K562 (cell line): ENCODE measurements around the gene CREB5. TPM values are rescaled to one million over a fixed set of nuclear protein-coding genes. Genes with fewer than 3 reads are reported as not detected.
A peak's percentile ranks its signal among the peaks of the same experiment; 100 is the strongest.

ENCODE experiments used
- ATAC-seq: fragments of 200-7000 bp; cut with Tn5 transposase; 3 replicates; pipeline ENCODE4 v1.9.1; 2020; ENCODE audit warnings: moderate library complexity
- BruUV-seq: library from RNA; stranded (reverse); fragments of 400-500 nt; replicated peaks from 2 replicates; lab custom pipeline; 2021; lab: Mats Ljungman, UMichigan
- CTCF ChIA-PET: fragments of 300-600 bp; formaldehyde crosslinking; extraction: SDS; loops from one replicate; lab custom pipeline; 2021; ENCODE audit warnings: low intra/inter-chr PET ratio; lab: Yijun Ruan, JAX
- POLR2A ChIA-PET: fragments of 300-600, 350-650 bp; sonication (Branson Sonifier 250); formaldehyde crosslinking; extraction: SDS; loops from one replicate; lab custom pipeline; 2021; ENCODE audit warnings: antibody characterized with exemption, inconsistent platforms; lab: Yijun Ruan, JAX
- DNase-seq, 4 experiments: peaks; one replicate each; pipeline versions ENCODE4 v3.0.0 to v3.0.0-alpha.2; 2011 to 2018; ENCODE audit warnings: low spot score in 3 of 4, mixed read lengths in 3 of 4; ENCODE audit errors: extremely low read depth in 1 of 4
- FAIRE-seq: peaks from 2 replicates; lab custom pipeline; 2011; peaks lifted over from hg19 to GRCh38; lab: Jason Lieb, UNC
- H2AFZ ChIP-seq: 2 replicates; pipeline ENCODE4 v1.6.0; 2011; ENCODE audit warnings: low read depth, low read length, control low read depth, inconsistent platforms
- H3K27ac ChIP-seq: fragments of 200-600 bp; 3 replicates; pipeline ENCODE4 v1.8.0; 2011; ENCODE audit warnings: low read depth, mild to moderate bottlenecking, control low read depth, inconsistent platforms, low read length, moderate library complexity, mixed read lengths; ENCODE audit errors: extremely low read depth
- H3K27me3 ChIP-seq, 2 experiments: fragments of 300-600 bp in 1 of 2; 2 replicates in 1 of 2; 3 replicates in 1 of 2; pipeline versions ENCODE4 v1.6.0 to v1.8.0; 2011; ENCODE audit warnings: inconsistent platforms in 2 of 2, low read length in 2 of 2, mild to moderate bottlenecking in 1 of 2, mixed read lengths in 1 of 2, moderate library complexity in 1 of 2; ENCODE audit not compliant: control insufficient read depth in 2 of 2, insufficient read depth in 2 of 2
- H3K36me3 ChIP-seq: fragments of 300-600 bp; 3 replicates; pipeline ENCODE4 v1.8.0; 2011; ENCODE audit warnings: mild to moderate bottlenecking, low read length, inconsistent platforms; ENCODE audit not compliant: control insufficient read depth, insufficient read depth
- H3K4me1 ChIP-seq, 2 experiments: fragments of 200-600 bp in 1 of 2; replicated peaks in 1 of 2; 2 replicates in 1 of 2; 3 replicates in 1 of 2; pipeline versions ENCODE4 v1.5.1 to v1.8.0; 2011; ENCODE audit warnings: inconsistent platforms in 2 of 2, low read length in 2 of 2, mild to moderate bottlenecking in 1 of 2, mixed read lengths in 1 of 2, moderate library complexity in 1 of 2; ENCODE audit not compliant: control insufficient read depth in 2 of 2, insufficient read depth in 2 of 2
- H3K4me2 ChIP-seq: 2 replicates; pipeline ENCODE4 v1.6.1; 2011; ENCODE audit warnings: low read length, control low read depth, inconsistent platforms, mixed read lengths; ENCODE audit not compliant: insufficient read depth
- H3K4me3 ChIP-seq: fragments of 200-600 bp; sonication (generic), shearing (Covaris generic); 2 replicates; pipeline ENCODE4 v1.5.1; 2016; ENCODE audit warnings: control low read depth, inconsistent platforms
- H3K79me2 ChIP-seq: fragments of 200-600 bp; 3 replicates; pipeline ENCODE4 v1.8.0; 2011; ENCODE audit warnings: low read length, inconsistent platforms; ENCODE audit not compliant: control insufficient read depth, insufficient read depth
- H3K9ac ChIP-seq, 2 experiments: 2 replicates each; pipeline versions ENCODE4 v1.6.0 to v1.6.1; 2011; ENCODE audit warnings: low read depth in 2 of 2, low read length in 2 of 2, control low read depth in 1 of 2, inconsistent platforms in 1 of 2, mild to moderate bottlenecking in 1 of 2, mixed read lengths in 1 of 2; ENCODE audit not compliant: insufficient read depth in 1 of 2
- H3K9me1 ChIP-seq: one replicate; pipeline ENCODE4 v1.6.0; 2011; ENCODE audit warnings: inconsistent platforms, mild to moderate bottlenecking, low read length, moderate library complexity; ENCODE audit not compliant: control insufficient read depth, insufficient read depth
- H3K9me3 ChIP-seq: replicated peaks from 2 replicates; pipeline ENCODE4 v1.5.1; 2011; ENCODE audit warnings: low read depth, low read length, inconsistent platforms; ENCODE audit not compliant: control insufficient read depth, insufficient read depth
- H4K20me1 ChIP-seq: replicated peaks from 2 replicates; pipeline ENCODE4 v1.6.1; 2011; ENCODE audit warnings: low read length, inconsistent platforms, mixed read lengths; ENCODE audit not compliant: control insufficient read depth, insufficient read depth
- FOS ChIP-seq: IDR thresholded peaks from 3 replicates; pipeline ENCODE4 v1.6.1; 2011; ENCODE audit not compliant: insufficient read length; ENCODE audit errors: extremely low read depth
- GABPB1 ChIP-seq: sonication (generic); formaldehyde crosslinking; IDR thresholded peaks from 2 replicates; pipeline ENCODE4 v1.8.0; 2022; ENCODE audit warnings: mild to moderate bottlenecking, missing genetic modification reagents
- LARP7 ChIP-seq: fragments of 450-650 bp; IDR thresholded peaks from 2 replicates; pipeline ENCODE4 v1.6.1; 2016
- MIER1 ChIP-seq: fragments of 450-650 bp; IDR thresholded peaks from 2 replicates; pipeline ENCODE4 v1.6.1; 2016; ENCODE audit warnings: antibody characterized with exemption, mild to moderate bottlenecking, low read depth
- MTF1 ChIP-seq: fragments of 250-450 bp; sonication (Bioruptor Pico); IDR thresholded peaks from 2 replicates; pipeline ENCODE4 v1.9.0; 2021; ENCODE audit warnings: moderate library complexity, mild to moderate bottlenecking, inconsistent platforms, borderline replicate concordance
- PTBP1 ChIP-seq: fragments of 200-400 bp; formaldehyde crosslinking; IDR thresholded peaks from 2 replicates; pipeline ENCODE4 v1.6.1; 2017; ENCODE audit warnings: low read depth, low read length
- RBBP5 ChIP-seq: fragments of 200-600 bp; sonication (generic); IDR thresholded peaks from 2 replicates; pipeline ENCODE4 v1.6.1; 2012; ENCODE audit warnings: borderline replicate concordance, mild to moderate bottlenecking, low read length, control low read depth, inconsistent platforms; ENCODE audit not compliant: insufficient read depth, poor library complexity, severe bottlenecking
- U2AF1 ChIP-seq: fragments of 200-400 bp; formaldehyde crosslinking; optimal IDR thresholded peaks from 2 replicates; pipeline ENCODE3; 2017; ENCODE audit warnings: mild to moderate bottlenecking, low read depth, low read length, moderate library complexity
- YY1 ChIP-seq, 3 experiments: IDR thresholded peaks; 2 replicates each; pipeline ENCODE4 v1.6.1; 2011; ENCODE audit warnings: low read length in 2 of 3, mild to moderate bottlenecking in 2 of 3, moderate library complexity in 2 of 3, borderline replicate concordance in 1 of 3, control low read depth in 1 of 3, low read depth in 1 of 3; ENCODE audit not compliant: insufficient read depth in 3 of 3, insufficient replicate concordance in 2 of 3, control insufficient read depth in 1 of 3, insufficient read length in 1 of 3; ENCODE audit errors: extremely low read depth in 1 of 3
- ZFP30 ChIP-seq: fragments of 250-450 bp; sonication (Bioruptor Pico); IDR thresholded peaks from 2 replicates; pipeline ENCODE4 v1.8.0; 2022; ENCODE audit warnings: moderate library complexity, mild to moderate bottlenecking, inconsistent platforms, borderline replicate concordance
- ZNF140 ChIP-seq: fragments of 250-450 bp; sonication (Bioruptor Pico); IDR thresholded peaks from 2 replicates; pipeline ENCODE4 v1.8.0; 2021; ENCODE audit warnings: moderate library complexity, mild to moderate bottlenecking, inconsistent platforms
- ZNF316 ChIP-seq: fragments of 450-650 bp; IDR thresholded peaks from 2 replicates; pipeline ENCODE4 v1.6.1; 2016
- WGBS: fragments of 100-300 bp; shearing (Covaris generic); methylation state at CpG from one replicate; pipeline ENCODE4 v1.1.6; 2016; ENCODE audit warnings: low coverage, mixed read lengths; ENCODE audit not compliant: insufficient coverage; ENCODE audit errors: missing lambda C conversion rate; 5-methylcytosine and 5-hydroxymethylcytosine counted together
- in situ Hi-C: fragments of 300-500 bp; cut with MboI; formaldehyde crosslinking; loops from 4 replicates; pipeline ENCODE4 v1.15.0; 2018; ENCODE audit warnings: inconsistent platforms, mixed read lengths
- intact Hi-C: fragments of 100-400 bp; cut with micrococcal nuclease; formaldehyde crosslinking; loops from 2 replicates; pipeline ENCODE4 v1.14.2; 2022
- polyA plus RNA-seq, 8 experiments: library from polyadenylated mRNA; depleted of rRNA in 4 of 8; stranded (reverse) in 5 of 8; unstranded in 3 of 8; fragments of >200 nt; fragmentation: Nextera tagmentation in 2 of 8; fragmentation: Illumina TruSeq in 1 of 8; extraction: Ambion mirVana in 2 of 8; extraction: Trizol in 1 of 8; gene quantifications; 2 replicates each; pipeline versions ENCODE4 v1.2.1 to v1.2.3, GENCODE V29; 2011 to 2014; ENCODE audit warnings: inconsistent platforms in 1 of 8, missing spikeins in 1 of 8
- total RNA-seq, 7 experiments: library from RNA; depleted of rRNA in 6 of 7; stranded (reverse); fragments of >200 nt in 6 of 7; fragmentation: Illumina TruSeq in 2 of 7; extraction: Trizol in 2 of 7; gene quantifications; 2 replicates each; pipeline versions ENCODE4 v1.2.1 to v1.2.3, GENCODE V29; 2011 to 2021; ENCODE audit warnings: low replicate concordance in 1 of 7
- TF ChIP-seq, protein P1 (sequence below), 3 experiments: IDR thresholded peaks in 2 of 3; conservative IDR thresholded peaks in 1 of 3; 2 replicates each; pipeline ENCODE4 v1.5.1; 2011 to 2012; ENCODE audit warnings: low read length in 3 of 3, mild to moderate bottlenecking in 3 of 3, control low read depth in 2 of 3, improper control_type of control experiment in 1 of 3, inconsistent platforms in 1 of 3, low read depth in 1 of 3, mixed read lengths in 1 of 3, moderate library complexity in 1 of 3; ENCODE audit not compliant: insufficient read depth in 2 of 3

The CREB5 gene
- total and polyA plus RNA-seq, 9 of the 15 experiments (the other 6 are each of a cell fraction or from before 2014, with no cell fraction given) = 0.33 to 6.4 (median 1.8) TPM

- no peak for DNase-seq
- 6% methylated on average over 1 of the region's 1 CpG for WGBS
- in situ Hi-C loops = no loop called here
- H3K9me3 ChIP-seq = no peaks in the 10 kb centered on the region
- no peak overlapping the region for H3K4me3 ChIP-seq
- BruUV-seq = no TSS peak
- POLR2A ChIA-PET = no interaction called here
- H3K9me1 ChIP-seq = no peaks in the 10 kb centered on the region
- no peak for TF ChIP-seq LARP7
- no peak for TF ChIP-seq ZFP30 (CRISPR knock-in tag)
- TF ChIP-seq PTBP1 = no peak
- no peak for TF ChIP-seq ZNF316
- no peak for TF ChIP-seq MTF1
- TF ChIP-seq ZNF140 (CRISPR knock-in tag) = no peak
- no peak for TF ChIP-seq GABPB1
- no peak for TF ChIP-seq FOS
- no peaks in the 10 kb centered on the region for H4K20me1 ChIP-seq
- intact Hi-C loops = no loop called here
- H3K4me1 ChIP-seq = no peaks in the 10 kb centered on the region
- no peak overlapping the region for H2AFZ ChIP-seq
- H3K9ac ChIP-seq = no peak overlapping the region
- H3K27ac ChIP-seq = no peak overlapping the region
- CTCF ChIA-PET = no interaction called here
- no peak for ATAC-seq
- no peaks in the 10 kb centered on the region for H3K36me3 ChIP-seq
- no peak for FAIRE-seq
- H3K79me2 ChIP-seq = no peaks in the 10 kb centered on the region
- H3K27me3 ChIP-seq = no peaks in the 10 kb centered on the region
- H3K4me2 ChIP-seq = no peak overlapping the region
Observed at GRCh38 chr7:28837216-28837615, 424.9 kb downstream of the CREB5 start.

DNA sequence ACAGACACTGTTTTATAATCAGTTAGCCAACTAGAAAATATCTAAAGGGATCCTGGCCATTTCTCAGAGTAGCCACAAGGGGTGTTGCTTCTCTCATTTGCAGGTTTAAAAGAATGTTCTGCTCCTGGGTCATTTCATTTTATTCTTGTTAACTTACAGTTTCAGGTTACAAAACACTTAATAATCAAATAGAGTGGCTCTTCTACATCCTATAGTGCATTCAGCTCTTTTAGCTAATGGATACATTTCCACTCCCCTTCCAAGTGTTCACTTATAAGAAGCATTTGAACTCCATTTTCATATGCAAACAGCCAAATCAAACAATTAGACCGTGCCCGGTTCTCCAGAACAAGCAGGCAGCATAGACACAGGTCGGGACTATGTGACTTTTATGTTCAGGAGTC, 428.3 kb downstream of the CREB5 start:
- no peaks in the 10 kb centered on the region; a peak in 1 of 5 replicates for H3K27me3 ChIP-seq
- H4K20me1 ChIP-seq = no peaks in the 10 kb centered on the region
- no peak for ATAC-seq
- no peak overlapping the region for H3K9ac ChIP-seq
- no peaks in the 10 kb centered on the region for H3K36me3 ChIP-seq
- H3K4me3 ChIP-seq = no peak overlapping the region
- no peak for FAIRE-seq
- no peaks in the 10 kb centered on the region for H3K9me3 ChIP-seq
- ChIA-PET POLR2A (no interaction called here), CTCF (no interaction called here)
- intact Hi-C loops (no loop called here), in situ Hi-C loops (no loop called here)
- no peak overlapping the region for H3K4me2 ChIP-seq
- DNase-seq = peak in 1 of 4 experiments; percentile 11
- TF ChIP-seq U2AF1 = no peak
- TF ChIP-seq RBBP5 = no peak
- TF ChIP-seq MIER1 = no peak
- TF ChIP-seq, protein P1, sequence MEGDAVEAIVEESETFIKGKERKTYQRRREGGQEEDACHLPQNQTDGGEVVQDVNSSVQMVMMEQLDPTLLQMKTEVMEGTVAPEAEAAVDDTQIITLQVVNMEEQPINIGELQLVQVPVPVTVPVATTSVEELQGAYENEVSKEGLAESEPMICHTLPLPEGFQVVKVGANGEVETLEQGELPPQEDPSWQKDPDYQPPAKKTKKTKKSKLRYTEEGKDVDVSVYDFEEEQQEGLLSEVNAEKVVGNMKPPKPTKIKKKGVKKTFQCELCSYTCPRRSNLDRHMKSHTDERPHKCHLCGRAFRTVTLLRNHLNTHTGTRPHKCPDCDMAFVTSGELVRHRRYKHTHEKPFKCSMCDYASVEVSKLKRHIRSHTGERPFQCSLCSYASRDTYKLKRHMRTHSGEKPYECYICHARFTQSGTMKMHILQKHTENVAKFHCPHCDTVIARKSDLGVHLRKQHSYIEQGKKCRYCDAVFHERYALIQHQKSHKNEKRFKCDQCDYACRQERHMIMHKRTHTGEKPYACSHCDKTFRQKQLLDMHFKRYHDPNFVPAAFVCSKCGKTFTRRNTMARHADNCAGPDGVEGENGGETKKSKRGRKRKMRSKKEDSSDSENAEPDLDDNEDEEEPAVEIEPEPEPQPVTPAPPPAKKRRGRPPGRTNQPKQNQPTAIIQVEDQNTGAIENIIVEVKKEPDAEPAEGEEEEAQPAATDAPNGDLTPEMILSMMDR (IDR thresholded peaks at IDR 0.05 in 2 of 3, conservative IDR thresholded peaks at IDR 0.05 in 1 of 3; ENCODE audit: insufficient read depth in 2 of 3, low read depth in 1 of 3, low read length in 3 of 3) = peak in 1 of 3 experiments; percentile 25; a peak in 1 of 6 replicates
- no peak for TF ChIP-seq YY1 (IDR thresholded peaks at IDR 0.05; ENCODE audit: borderline replicate concordance in 1 of 3, control insufficient read depth in 1 of 3, extremely low read depth in 1 of 3, insufficient read depth in 3 of 3, insufficient read length in 1 of 3, insufficient replicate concordance in 2 of 3, low read depth in 1 of 3, low read length in 2 of 3)
- TF ChIP-seq, all 486 proteins: peak for 1
- H3K27ac ChIP-seq = no peak overlapping the region
- H3K4me1 ChIP-seq = no peaks in the 10 kb centered on the region
- no TSS peak for BruUV-seq
- no peak overlapping the region for H2AFZ ChIP-seq
- H3K79me2 ChIP-seq = no peaks in the 10 kb centered on the region
- no peaks in the 10 kb centered on the region for H3K9me1 ChIP-seq
- 0% methylated on average over 3 of the region's 3 CpGs for WGBS
